GM12875 (cell line): Measurements from ENCODE around the gene THADA.

ENCODE experiments used
- H3K4me3 ChIP-seq: one replicate; pipeline ENCODE4 v1.5.1; 2011; ENCODE audit warnings: low read depth, low read length, control low read depth
- CTCF ChIP-seq: IDR thresholded peaks from 2 replicates; pipeline ENCODE4 v1.5.1; 2011; ENCODE audit warnings: low read depth, mild to moderate bottlenecking, control low read depth, inconsistent platforms, low read length, moderate library complexity, borderline replicate concordance; ENCODE audit not compliant: insufficient read depth

Gene THADA

GRCh38 chr2:43484323-43484930 is 111.4 kb downstream of the THADA start:
- TF ChIP-seq CTCF = peak; percentile 27; the same call in 1 of the 2 replicates

GRCh38 chr2:43482961-43483360 is 112.9 kb downstream of the THADA start:
- no peak overlapping the region for H3K4me3 ChIP-seq
- no peak for TF ChIP-seq CTCF

More at GRCh38 chr2:43484323-43484930, 111.4 kb downstream of the THADA start:
- no peak overlapping the region for H3K4me3 ChIP-seq

GRCh38 chr2:43481927-43482542 is 113.8 kb downstream of the THADA start:
- no peak for TF ChIP-seq CTCF
- no peak overlapping the region for H3K4me3 ChIP-seq

GRCh38 chr2:43480874-43481273 is 115.0 kb downstream of the THADA start:
- H3K4me3 ChIP-seq = no peak overlapping the region
- TF ChIP-seq CTCF = no peak

- no peak for TF ChIP-seq CTCF
These were observed 117.3 kb downstream of the THADA start for GRCh38 chr2:43478412-43479086.

GRCh38 chr2:43475922-43476321 is 119.9 kb downstream of the THADA start:
- H3K4me3 ChIP-seq = no peak overlapping the region
- no peak for TF ChIP-seq CTCF

More at GRCh38 chr2:43478412-43479086, 117.3 kb downstream of the THADA start:
- no peak overlapping the region for H3K4me3 ChIP-seq
